Suprapubic skin (tissue), 4 donors: Measurements from ENCODE around the gene ATL1. TPM values are rescaled to one million over a fixed set of nuclear protein-coding genes. Genes with fewer than 3 reads are reported as not detected.

Source experiments
- DNase-seq, 2 donors: peaks; one replicate each; pipeline ENCODE4 v3.0.0-alpha.2; 2019; ENCODE audit warnings: low spot score in 2 of 2
- H3K27ac ChIP-seq: fragments of 200-600 bp; sonication (generic); one replicate; pipeline ENCODE4 v1.5.1; 2019
- H3K27me3 ChIP-seq: fragments of 200-600 bp; sonication (generic); one replicate; pipeline ENCODE4 v1.5.1; 2019
- H3K36me3 ChIP-seq: fragments of 200-600 bp; sonication (generic); one replicate; pipeline ENCODE4 v1.5.1; 2019
- H3K4me1 ChIP-seq: fragments of 200-600 bp; sonication (generic); one replicate; pipeline ENCODE4 v1.5.1; 2019
- H3K4me3 ChIP-seq: fragments of 200-600 bp; sonication (generic); one replicate; pipeline ENCODE4 v1.5.1; 2019; ENCODE audit warnings: mild to moderate bottlenecking
- H3K9me3 ChIP-seq: fragments of 200-600 bp; sonication (generic); one replicate; pipeline ENCODE4 v1.5.1; 2019
- CTCF ChIP-seq, 2 donors: fragments of 200-600 bp in 1 of 2; fragments of 450-650 bp in 1 of 2; sonication (generic) in 1 of 2; IDR thresholded peaks; one replicate each; pipeline ENCODE4 v1.5.1; 2016 to 2019; ENCODE audit warnings: antibody characterized with exemption in 2 of 2, mild to moderate bottlenecking in 1 of 2, moderate library complexity in 1 of 2
- EP300 ChIP-seq: sonication (generic); formaldehyde crosslinking; IDR thresholded peaks from one replicate; pipeline ENCODE4 v1.6.1; 2017; ENCODE audit warnings: antibody characterized with exemption
- POLR2A ChIP-seq, 2 donors: fragments of 450-650 bp; IDR thresholded peaks; one replicate each; pipeline ENCODE4 v1.6.1; 2017; ENCODE audit warnings: antibody characterized with exemption in 2 of 2, mild to moderate bottlenecking in 2 of 2, moderate library complexity in 2 of 2
- POLR2AphosphoS5 ChIP-seq, 3 donors: sonication (generic); formaldehyde crosslinking; IDR thresholded peaks; one replicate each; pipeline ENCODE4 v1.6.1; 2017; ENCODE audit warnings: antibody characterized with exemption in 3 of 3
- WGBS: methylation state at CpG from one replicate; pipeline ENCODE4 v1.1.5; 2018; 5-methylcytosine and 5-hydroxymethylcytosine counted together
- total RNA-seq, 4 donors: library from RNA; depleted of rRNA; stranded (reverse); fragments of >200 nt; gene quantifications; one replicate each; pipeline ENCODE4 v1.1.0, GENCODE V29; 2016

ATL1 gene
- total RNA-seq, 4 donors from 2014 or later, result 8.2 to 22.8 (median 14.5) TPM

- 65% methylated on average over 3 of the region's 3 CpGs for WGBS
- Histone ChIP-seq H3K36me3 (no peaks in the 10 kb centered on the region), H3K27ac (no peak overlapping the region), H3K27me3 (no peaks in the 10 kb centered on the region), H3K4me1 (no peaks in the 10 kb centered on the region), H3K9me3 (no peaks in the 10 kb centered on the region), H3K4me3 (no peak overlapping the region)
- no peak for DNase-seq
- TF ChIP-seq POLR2AphosphoS5 (IDR thresholded peaks at IDR 0.05), result no peak
- no peak for TF ChIP-seq POLR2A (IDR thresholded peaks at IDR 0.05)
- TF ChIP-seq EP300, result no peak
- TF ChIP-seq CTCF (IDR thresholded peaks at IDR 0.05), result no peak
Observed at GRCh38 chr14:50607181-50607580, 47.2 kb downstream of the ATL1 start.

GRCh38 chr14:50607761-50608160 lies 47.8 kb downstream of the ATL1 start:
- H3K4me3 ChIP-seq, result no peak overlapping the region

GRCh38 chr14:50608302-50608851 lies 48.4 kb downstream of the ATL1 start:
- no peaks in the 10 kb centered on the region for H3K4me1 ChIP-seq
- no peak overlapping the region for H3K4me3 ChIP-seq
- H3K9me3 ChIP-seq, result no peaks in the 10 kb centered on the region
- no peak for DNase-seq
- no peaks in the 10 kb centered on the region for H3K36me3 ChIP-seq
- 46% methylated on average over 1 of the region's 1 CpG for WGBS
- H3K27me3 ChIP-seq, result no peaks in the 10 kb centered on the region
- TF ChIP-seq POLR2A (IDR thresholded peaks at IDR 0.05) (no peak), EP300 (no peak), CTCF (IDR thresholded peaks at IDR 0.05) (no peak), POLR2AphosphoS5 (IDR thresholded peaks at IDR 0.05) (no peak)
- H3K27ac ChIP-seq, result no peak overlapping the region

More at GRCh38 chr14:50607761-50608160, 47.8 kb downstream of the ATL1 start:
- H3K9me3 ChIP-seq, result no peaks in the 10 kb centered on the region
- 73% methylated on average over 1 of the region's 1 CpG for WGBS
- TF ChIP-seq POLR2A (IDR thresholded peaks at IDR 0.05), result no peak
- TF ChIP-seq EP300, result no peak
- no peak for TF ChIP-seq POLR2AphosphoS5 (IDR thresholded peaks at IDR 0.05)
- no peak for TF ChIP-seq CTCF (IDR thresholded peaks at IDR 0.05)
- no peak for DNase-seq
- H3K4me1 ChIP-seq, result no peaks in the 10 kb centered on the region
- no peak overlapping the region for H3K27ac ChIP-seq
- no peaks in the 10 kb centered on the region for H3K27me3 ChIP-seq
- no peaks in the 10 kb centered on the region for H3K36me3 ChIP-seq

GRCh38 chr14:50610465-50610864 lies 50.5 kb downstream of the ATL1 start:
- no peak overlapping the region for H3K4me3 ChIP-seq
- WGBS, result 81% methylated on average over 1 of the region's 1 CpG

GRCh38 chr14:50612806-50613205 lies 52.9 kb downstream of the ATL1 start:
- Histone ChIP-seq H3K27ac (no peak overlapping the region), H3K27me3 (no peaks in the 10 kb centered on the region), H3K9me3 (no peaks in the 10 kb centered on the region), H3K4me1 (no peaks in the 10 kb centered on the region), H3K4me3 (no peak overlapping the region), H3K36me3 (peaks cover 16% of the 10 kb centered on the region)
- 90% methylated on average over 3 of the region's 3 CpGs for WGBS
- DNase-seq, result no peak
- no peak for TF ChIP-seq POLR2AphosphoS5 (IDR thresholded peaks at IDR 0.05)
- no peak for TF ChIP-seq POLR2A (IDR thresholded peaks at IDR 0.05)
- no peak for TF ChIP-seq CTCF (IDR thresholded peaks at IDR 0.05)
- no peak for TF ChIP-seq EP300

More at GRCh38 chr14:50610465-50610864, 50.5 kb downstream of the ATL1 start:
- H3K27ac ChIP-seq, result no peak overlapping the region
- H3K9me3 ChIP-seq, result no peaks in the 10 kb centered on the region
- H3K27me3 ChIP-seq, result no peaks in the 10 kb centered on the region
- no peak for DNase-seq
- TF ChIP-seq CTCF (IDR thresholded peaks at IDR 0.05), result no peak
- TF ChIP-seq POLR2A (IDR thresholded peaks at IDR 0.05), result no peak
- no peak for TF ChIP-seq EP300
- peaks cover 9% of the 10 kb centered on the region for H3K36me3 ChIP-seq
- H3K4me1 ChIP-seq, result no peaks in the 10 kb centered on the region
